ENCODE data around the gene ITPKB. TPM values are rescaled to one million over a fixed set of nuclear protein-coding genes. Genes with fewer than 3 reads are reported as not detected.

The ITPKB gene
- total and polyA plus RNA-seq, 7 donors = 1.4 to 80.9 (median 52.4) TPM

DNA sequence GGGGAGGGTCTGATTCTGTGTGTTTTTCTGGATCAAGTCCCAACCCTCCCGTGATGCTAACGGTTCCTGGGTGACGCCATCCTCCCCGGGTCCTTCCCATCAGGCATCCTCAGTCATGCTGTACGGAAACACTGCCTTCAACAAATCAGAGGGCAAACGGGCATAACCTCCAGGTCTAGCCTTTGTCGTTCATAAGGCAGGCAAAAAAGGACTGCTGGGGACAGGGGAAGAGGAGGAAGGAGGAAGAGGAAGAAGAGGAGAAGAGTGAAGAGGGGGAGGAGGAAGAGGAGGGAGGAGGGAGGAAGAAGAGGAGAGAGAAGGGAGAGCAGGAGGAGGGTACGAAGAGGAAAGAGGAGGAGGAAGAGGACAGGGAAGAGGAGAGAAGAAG lies 84.4 kb downstream of the ITPKB start:
- no peak overlapping the region for H3K27ac ChIP-seq
- H3K36me3 ChIP-seq = no peaks in the 10 kb centered on the region
- peak; percentile 74 for DNase-seq
- no peak overlapping the region for H3K4me3 ChIP-seq
- intact Hi-C loops (cut with DNase I) = loop anchor here (5.0 kb wide), 1 partner anchor 38 kb away; no protein-coding TSS in a partner anchor
- 66% methylated on average over 8 of the region's 8 CpGs for WGBS, 2 donors
- TF ChIP-seq POLR2AphosphoS5 (IDR thresholded peaks at IDR 0.05) (peak in 1 of 4 donors; percentile 12), EP300 (IDR thresholded peaks at IDR 0.05) (no peak), POLR2A (IDR thresholded peaks at IDR 0.05) (no peak)
- TF ChIP-seq, protein P1, sequence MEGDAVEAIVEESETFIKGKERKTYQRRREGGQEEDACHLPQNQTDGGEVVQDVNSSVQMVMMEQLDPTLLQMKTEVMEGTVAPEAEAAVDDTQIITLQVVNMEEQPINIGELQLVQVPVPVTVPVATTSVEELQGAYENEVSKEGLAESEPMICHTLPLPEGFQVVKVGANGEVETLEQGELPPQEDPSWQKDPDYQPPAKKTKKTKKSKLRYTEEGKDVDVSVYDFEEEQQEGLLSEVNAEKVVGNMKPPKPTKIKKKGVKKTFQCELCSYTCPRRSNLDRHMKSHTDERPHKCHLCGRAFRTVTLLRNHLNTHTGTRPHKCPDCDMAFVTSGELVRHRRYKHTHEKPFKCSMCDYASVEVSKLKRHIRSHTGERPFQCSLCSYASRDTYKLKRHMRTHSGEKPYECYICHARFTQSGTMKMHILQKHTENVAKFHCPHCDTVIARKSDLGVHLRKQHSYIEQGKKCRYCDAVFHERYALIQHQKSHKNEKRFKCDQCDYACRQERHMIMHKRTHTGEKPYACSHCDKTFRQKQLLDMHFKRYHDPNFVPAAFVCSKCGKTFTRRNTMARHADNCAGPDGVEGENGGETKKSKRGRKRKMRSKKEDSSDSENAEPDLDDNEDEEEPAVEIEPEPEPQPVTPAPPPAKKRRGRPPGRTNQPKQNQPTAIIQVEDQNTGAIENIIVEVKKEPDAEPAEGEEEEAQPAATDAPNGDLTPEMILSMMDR (IDR thresholded peaks at IDR 0.05) = no peak
- H3K27me3 ChIP-seq = no peaks in the 10 kb centered on the region
- no peaks in the 10 kb centered on the region for H3K9me3 ChIP-seq
- no peaks in the 10 kb centered on the region for H3K4me1 ChIP-seq

DNA sequence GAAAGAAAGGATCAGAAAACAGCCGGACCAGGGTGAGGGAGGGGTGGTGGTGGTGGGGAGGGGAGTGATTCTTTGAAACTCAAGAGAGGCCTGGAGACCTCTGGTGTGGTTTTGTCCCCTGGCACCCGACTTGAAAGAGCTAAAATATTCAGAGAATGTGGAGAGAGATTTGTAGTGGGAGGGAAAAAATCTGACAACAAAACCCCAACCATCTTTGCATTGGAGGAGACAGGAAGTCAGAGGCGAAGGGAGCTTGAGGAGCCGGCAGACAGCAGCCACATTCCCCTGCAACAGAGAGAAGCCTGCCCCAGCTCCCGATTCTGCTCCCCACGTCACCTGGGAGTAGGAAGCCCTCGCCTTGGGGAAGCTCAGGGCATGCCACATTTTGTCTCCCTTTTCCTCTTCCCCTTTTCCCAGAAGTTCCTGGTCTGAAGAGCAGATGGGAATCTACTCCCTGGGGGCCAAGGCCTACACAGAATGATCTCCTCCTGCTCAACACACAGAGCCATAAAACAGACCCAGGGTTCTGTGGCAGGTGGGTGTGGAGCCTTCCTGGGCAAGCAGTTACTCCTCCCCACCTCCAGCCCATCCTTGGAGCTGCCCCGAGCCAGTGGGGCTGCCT lies 84.9 kb downstream of the ITPKB start:
- Histone ChIP-seq H3K27ac (no peak overlapping the region), H3K4me1 (no peaks in the 10 kb centered on the region), H3K9me3 (no peaks in the 10 kb centered on the region), H3K27me3 (no peaks in the 10 kb centered on the region), H3K4me3 (no peak overlapping the region), H3K36me3 (no peaks in the 10 kb centered on the region)
- TF ChIP-seq, protein P1 (IDR thresholded peaks at IDR 0.05) = no peak
- TF ChIP-seq POLR2AphosphoS5 (IDR thresholded peaks at IDR 0.05) = no peak
- no peak for TF ChIP-seq POLR2A (IDR thresholded peaks at IDR 0.05)
- no peak for TF ChIP-seq EP300 (IDR thresholded peaks at IDR 0.05)
- intact Hi-C loops (cut with DNase I) = no loop called here
- 38 to 63% methylated on average over 8 of the region's 8 CpGs for WGBS, 2 donors
- no peak for DNase-seq

DNA sequence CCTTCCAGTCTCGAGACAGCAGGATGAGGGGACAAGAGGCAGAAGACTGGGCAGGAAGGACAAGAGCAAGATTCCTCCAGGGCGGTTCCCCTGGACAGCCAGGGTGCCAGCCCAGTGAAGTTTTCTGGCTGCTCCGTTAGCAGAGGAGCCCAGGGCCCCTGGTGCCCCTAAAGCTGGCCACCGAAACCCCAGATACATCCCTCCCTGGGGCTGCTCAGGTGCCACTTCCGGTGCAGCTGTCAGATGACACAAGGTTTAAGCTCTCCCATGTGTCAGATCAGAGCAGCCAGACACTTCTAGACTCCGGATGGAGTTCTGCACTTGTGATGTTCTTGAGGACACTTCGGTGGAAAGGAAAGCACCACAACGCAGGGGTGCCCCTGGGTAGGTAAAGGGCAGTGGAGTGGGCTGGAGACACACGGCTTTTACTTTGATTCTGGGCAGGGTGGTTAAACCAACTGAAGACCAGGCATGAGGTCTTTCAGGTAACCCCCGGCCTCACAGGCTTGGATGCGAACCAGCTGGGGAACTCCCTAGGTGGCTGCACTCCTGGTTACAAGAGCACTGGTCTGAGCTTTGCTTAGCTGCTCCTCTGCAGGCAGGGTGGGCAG lies 85.7 kb downstream of the ITPKB start:
- Histone ChIP-seq H3K9me3 (no peaks in the 10 kb centered on the region), H3K27me3 (no peaks in the 10 kb centered on the region), H3K4me1 (peaks cover 0 to 2% (median 0%) of the 10 kb centered on the region in 4 donors), H3K4me3 (no peak overlapping the region), H3K27ac (no peak overlapping the region), H3K36me3 (peaks cover 2 to 3% (median 2%) of the 10 kb centered on the region in 4 donors)
- no peak for DNase-seq
- WGBS, 2 donors = 62 to 87% methylated on average over 11 of the region's 11 CpGs
- TF ChIP-seq EP300 (IDR thresholded peaks at IDR 0.05) (no peak), POLR2A (IDR thresholded peaks at IDR 0.05) (no peak), POLR2AphosphoS5 (IDR thresholded peaks at IDR 0.05) (no peak)
- TF ChIP-seq, protein P1 (IDR thresholded peaks at IDR 0.05) = no peak
- intact Hi-C loops (cut with DNase I) = no loop called here

DNA sequence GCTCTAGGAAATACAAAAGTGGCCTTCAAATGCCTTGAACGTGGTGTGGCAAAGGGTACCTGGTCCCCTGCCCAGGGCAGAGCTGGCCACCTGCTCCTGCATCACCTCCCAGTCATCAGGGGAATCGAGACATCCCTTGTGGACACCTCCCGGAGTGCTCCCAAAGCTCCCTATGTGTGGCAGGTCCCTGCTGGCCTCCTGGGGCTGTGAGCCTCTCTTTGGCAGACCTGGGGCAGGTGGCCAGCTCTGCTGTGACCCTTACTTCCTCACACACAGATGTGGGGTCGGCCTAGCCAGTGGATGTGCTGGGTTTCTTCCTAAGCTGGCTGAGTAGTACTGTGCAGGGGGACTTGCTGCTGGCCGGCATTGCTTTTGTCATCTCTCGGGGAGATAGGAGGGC lies 86.5 kb downstream of the ITPKB start:
- H3K36me3 ChIP-seq = peaks cover 10 to 11% (median 10%) of the 10 kb centered on the region in 4 donors
- H3K27ac ChIP-seq = no peak overlapping the region
- WGBS, 2 donors = 92 to 95% methylated on average over 6 of the region's 6 CpGs
- no peak overlapping the region for H3K4me3 ChIP-seq
- intact Hi-C loops (cut with DNase I) = no loop called here
- no peaks in the 10 kb centered on the region for H3K9me3 ChIP-seq
- DNase-seq = no peak
- peaks cover 0 to 4% (median 2%) of the 10 kb centered on the region in 4 donors for H3K4me1 ChIP-seq
- TF ChIP-seq POLR2AphosphoS5 (IDR thresholded peaks at IDR 0.05) (no peak), EP300 (IDR thresholded peaks at IDR 0.05) (no peak), POLR2A (IDR thresholded peaks at IDR 0.05) (no peak)
- TF ChIP-seq, protein P1 (IDR thresholded peaks at IDR 0.05) = no peak
- H3K27me3 ChIP-seq = no peaks in the 10 kb centered on the region
